Measurements from ENCODE around the gene HAUS3.
A peak's percentile ranks its signal among the peaks of the same experiment; 100 is the strongest.
"Not testable (repeated sequence)": the region's sequence is repeated elsewhere in the genome, so short reads cannot be mapped to it uniquely, and the experiment has no call there.

HAUS3 gene

GRCh38 chr4:2251073-2251794 lies 9.3 kb upstream of the HAUS3 start:
- no peak for DNase-seq

GRCh38 chr4:2250357-2251072 lies 8.6 kb upstream of the HAUS3 start:
- no peak for DNase-seq

DNA sequence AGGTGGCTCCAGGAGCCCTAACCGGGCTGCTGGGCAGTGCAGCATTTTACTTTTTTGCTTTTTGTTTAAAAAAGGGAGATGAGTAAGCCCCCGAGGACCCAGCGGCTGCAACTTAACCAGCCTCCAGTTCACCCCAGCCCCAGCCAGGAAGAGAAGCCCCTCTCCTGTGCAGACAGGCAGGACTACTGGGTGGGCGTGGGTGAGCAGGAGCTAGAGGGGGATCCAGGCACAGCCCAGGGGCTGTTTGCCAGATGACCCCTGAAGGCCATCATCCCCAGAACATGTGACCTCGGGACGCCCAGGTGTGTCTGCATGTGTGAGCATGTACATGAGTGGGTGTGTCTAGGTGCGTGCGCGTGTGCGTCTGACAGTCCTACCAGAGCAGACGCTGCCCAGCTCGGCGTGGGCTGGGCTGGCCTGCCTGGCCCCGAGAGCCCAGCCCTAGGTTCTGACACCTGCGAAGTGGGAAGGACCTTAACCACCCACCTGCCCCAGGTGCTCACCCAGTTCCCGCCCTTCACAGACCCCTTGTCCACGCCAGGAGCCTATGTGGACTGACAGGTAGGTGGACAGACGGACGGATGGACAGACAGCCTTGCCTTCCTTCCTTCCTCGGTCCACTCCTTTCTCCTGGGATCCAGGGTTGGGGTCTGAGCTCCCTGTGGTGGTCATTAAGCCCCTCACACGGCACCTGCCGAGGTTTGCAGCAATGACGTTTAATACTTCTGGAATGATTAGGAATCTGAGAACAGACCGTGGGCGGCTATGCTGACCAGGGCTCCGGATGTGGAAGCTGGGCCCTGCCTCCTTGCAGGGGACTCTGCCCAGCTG lies 7.8 kb upstream of the HAUS3 start:
- no peak for DNase-seq

GRCh38 chr4:2248821-2249261 lies 6.9 kb upstream of the HAUS3 start:
- no peak for DNase-seq

- DNase-seq = no peak
These were observed 6.3 kb upstream of the HAUS3 start for GRCh38 chr4:2248044-2248780.

DNA sequence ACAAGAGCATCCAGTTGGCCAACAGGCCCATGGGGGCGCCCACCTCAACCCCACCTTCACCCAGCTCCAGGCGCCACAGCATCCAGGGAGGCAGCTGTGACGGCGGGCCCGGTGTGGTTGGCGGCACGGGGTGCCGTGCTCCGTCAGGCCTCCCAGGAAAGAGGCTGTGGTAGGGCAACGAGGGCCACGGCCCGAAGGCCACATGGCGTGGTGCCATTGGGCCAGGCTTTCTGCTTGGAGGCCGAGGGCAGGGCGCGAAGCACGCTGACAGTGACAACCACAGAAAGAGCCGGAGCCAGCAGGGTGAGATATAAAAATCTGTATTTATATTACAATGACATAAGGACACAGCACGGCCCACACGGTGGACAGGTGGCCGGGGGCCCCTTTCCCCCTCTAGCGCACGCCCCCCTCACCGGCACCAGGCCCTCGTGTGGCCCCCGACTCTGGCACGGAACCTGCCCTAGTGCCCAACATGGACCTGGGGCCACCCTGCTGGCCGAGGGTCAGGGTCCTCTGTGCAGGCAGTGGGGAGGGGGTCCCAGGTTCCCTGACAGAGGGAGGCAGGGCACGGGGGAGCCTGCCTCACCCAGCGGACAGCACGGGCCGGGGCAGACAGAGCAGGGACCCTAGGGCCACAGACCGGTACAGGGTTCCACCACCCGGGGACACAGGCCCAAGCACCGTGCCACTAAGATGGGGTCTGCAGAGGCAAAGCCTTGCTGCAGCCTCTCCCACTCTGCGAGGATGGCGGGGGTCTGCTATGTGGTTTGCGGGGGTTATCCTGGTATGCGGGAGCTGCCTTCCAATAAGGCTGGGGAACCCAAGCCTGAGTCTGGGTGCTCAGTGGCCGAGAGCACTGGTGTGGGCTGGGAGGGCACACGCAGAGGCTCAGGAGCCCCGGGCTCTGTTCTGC lies 5.5 kb upstream of the HAUS3 start:
- no peak for DNase-seq

DNA sequence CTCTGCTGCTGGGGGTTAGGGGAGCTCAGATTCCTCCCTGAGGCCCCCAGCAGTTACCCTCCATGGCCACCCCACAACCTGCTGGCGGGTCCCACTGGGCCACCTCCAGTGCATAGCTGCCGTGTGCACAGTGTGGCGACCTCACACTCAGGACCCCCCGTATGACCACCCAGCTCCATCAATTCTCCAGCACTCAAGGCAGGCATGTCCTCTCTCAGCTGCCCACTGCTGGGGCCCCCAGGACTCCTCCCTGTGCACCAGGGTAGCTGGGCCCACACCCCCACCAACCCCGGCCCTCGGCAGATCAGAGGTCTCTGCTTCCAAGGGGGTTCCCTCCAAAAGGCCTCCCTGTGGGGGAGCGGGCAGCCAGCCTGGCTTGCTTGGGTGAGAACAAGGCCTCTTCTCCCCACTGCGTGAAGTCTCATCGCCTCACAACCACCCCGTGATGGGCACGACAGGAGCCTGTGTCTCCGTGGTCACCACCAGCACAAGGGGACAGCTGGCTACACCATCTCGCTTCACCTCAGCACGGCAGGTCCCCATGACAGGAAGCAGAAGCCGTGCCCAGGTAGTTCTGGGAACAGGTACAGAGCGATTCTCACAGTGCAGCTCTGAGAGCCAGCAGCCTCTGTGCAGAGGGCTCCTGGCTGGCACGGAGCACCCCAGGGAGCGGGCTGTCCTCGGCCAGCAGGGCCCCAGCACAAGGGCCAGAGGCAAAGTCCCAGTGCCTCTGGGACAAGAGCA lies 4.6 kb upstream of the HAUS3 start:
- no peak for DNase-seq

- DNase-seq = no peak
These were observed 3.9 kb upstream of the HAUS3 start for GRCh38 chr4:2245787-2246275.

GRCh38 chr4:2245057-2245786 lies 3.3 kb upstream of the HAUS3 start:
- DNase-seq = no peak

- peak; percentile 69 for DNase-seq
These were observed 1.9 kb upstream of the HAUS3 start for GRCh38 chr4:2243681-2244380.

DNA sequence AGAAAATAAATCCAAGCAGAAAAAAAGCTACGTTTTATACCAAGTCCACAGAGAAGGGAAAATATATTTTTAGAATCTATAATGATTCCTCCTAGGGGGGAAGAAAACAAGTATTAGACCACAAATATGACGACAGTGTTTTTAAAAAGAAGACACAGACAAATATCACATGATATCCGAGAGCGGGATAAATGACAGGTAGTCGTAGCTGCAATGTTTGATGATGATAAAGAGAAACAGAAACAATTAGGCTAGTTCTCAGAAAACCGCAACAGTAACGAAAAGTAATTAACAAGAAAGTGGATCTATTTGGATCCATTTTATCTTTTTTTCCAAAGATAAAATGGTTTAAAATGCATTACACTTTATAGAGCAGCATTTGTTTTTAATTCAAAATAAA lies 918 bp downstream of the HAUS3 start:
- no peak for DNase-seq

- no peak for DNase-seq
These were observed 4.8 kb downstream of the HAUS3 start for GRCh38 chr4:2236944-2237666.

GRCh38 chr4:2231082-2231481 lies 10.8 kb downstream of the HAUS3 start:
- no peak for DNase-seq

DNA sequence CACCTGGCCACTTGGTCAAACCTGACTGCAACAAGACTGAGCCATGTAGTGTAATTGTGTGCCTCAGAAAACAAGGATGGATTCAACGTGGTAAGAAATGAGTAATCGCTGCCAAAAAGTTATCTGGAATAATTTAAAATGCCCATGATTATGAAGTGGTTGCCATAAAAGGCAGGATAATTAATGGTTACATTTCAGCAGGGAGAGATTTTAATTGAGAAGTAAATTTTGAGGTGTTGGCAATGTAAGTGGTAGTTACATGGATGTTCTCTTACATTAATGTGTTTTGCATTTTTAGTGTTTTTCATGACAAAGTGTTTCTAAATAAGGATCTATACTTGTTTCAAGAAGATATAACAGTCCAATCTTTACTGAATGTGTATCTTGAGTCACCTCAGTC lies 15.7 kb downstream of the HAUS3 start:
- no peak for DNase-seq

DNA sequence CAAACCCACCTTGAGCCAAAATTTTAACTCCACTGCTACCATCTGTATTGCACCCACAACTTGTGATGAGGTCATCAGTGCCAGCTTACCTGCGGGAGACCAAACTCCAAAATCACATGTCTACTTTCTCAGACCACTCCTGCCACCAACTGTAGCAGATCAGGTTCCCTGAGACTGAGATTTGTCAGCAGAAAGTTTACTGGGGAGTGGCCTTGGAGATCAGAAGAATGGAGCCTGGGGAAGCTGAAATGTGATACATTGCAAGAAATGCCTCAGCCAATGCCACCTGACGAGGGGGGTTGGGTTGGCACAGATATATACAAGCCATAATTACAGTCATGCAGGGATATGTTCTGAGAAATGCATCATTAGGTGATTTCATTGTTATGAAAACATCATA lies 19.1 kb downstream of the HAUS3 start:
- DNase-seq = no peak

DNA sequence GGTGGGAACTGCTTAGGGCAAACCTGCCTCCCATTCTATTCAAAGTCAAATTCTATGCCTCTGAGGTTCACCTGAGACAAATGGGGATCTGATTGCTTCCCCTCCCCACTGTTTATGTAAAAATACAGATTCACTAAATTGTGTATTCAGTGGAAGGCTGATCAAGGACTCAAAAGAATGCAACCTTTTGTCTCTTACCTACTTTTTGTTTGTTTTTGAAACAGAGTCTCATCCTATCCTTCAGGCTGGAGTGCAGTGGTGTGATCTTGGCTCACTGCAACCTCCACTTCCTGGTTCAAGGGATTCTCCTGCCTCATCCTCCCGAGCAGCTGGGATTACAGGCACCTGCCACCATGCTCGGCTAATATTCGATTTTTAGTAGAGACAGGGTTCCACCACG lies 20.5 kb downstream of the HAUS3 start:
- not testable (repeated sequence) for DNase-seq

- DNase-seq = peak; percentile 90
These were observed 21.8 kb downstream of the HAUS3 start for GRCh38 chr4:2220016-2220630.

DNA sequence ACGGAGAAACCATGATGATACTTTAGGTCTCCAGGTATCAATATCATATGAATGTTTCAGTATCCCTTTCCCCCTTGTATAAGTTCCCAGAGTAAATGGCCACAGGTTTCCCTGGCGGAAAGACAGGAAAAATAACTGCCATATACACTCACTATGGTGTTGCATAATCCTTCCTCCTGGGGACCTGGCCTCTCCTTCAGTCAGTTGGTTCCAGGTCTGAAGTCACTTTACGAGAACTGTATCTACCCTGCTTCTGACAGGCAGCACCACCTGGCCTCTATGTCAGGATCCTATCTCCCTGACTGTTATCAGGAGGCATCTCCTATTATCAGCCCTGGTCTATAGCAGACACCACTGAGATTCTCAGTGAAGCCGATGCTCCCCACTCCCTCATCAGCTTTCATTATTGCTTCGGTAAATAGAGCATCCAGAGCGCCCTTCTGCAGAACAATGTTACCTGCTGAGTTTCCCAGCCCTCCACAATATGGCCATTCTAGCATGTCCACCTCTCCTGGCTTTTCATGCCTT lies 22.6 kb downstream of the HAUS3 start:
- DNase-seq = no peak
